Fibroblast of skin of right quadriceps (primary cell): ENCODE results near the gene SRL.

Experiments
- DNase-seq: peaks from one replicate; pipeline ENCODE4 v3.0.0-alpha.2; 2013

The SRL gene

GRCh38 chr16:4198816-4199215, 43.1 kb downstream of the SRL start:
- DNase-seq: no peak

- DNase-seq: no peak
Measured at GRCh38 chr16:4194661-4195060, 47.2 kb downstream of the SRL start.

- no peak for DNase-seq
Measured at GRCh38 chr16:4193920-4194319, 48.0 kb downstream of the SRL start.

GRCh38 chr16:4192206-4192605, 49.7 kb downstream of the SRL start:
- DNase-seq: no peak

GRCh38 chr16:4190712-4191333, 51.1 kb downstream of the SRL start:
- no peak for DNase-seq

- no peak for DNase-seq
Measured at GRCh38 chr16:4190086-4190485, 51.8 kb downstream of the SRL start.

- DNase-seq: no peak
Measured at GRCh38 chr16:4184038-4184702, 57.7 kb downstream of the SRL start.

GRCh38 chr16:4183237-4184037, 58.4 kb downstream of the SRL start:
- peak; percentile 91 for DNase-seq

GRCh38 chr16:4182581-4183236, 59.2 kb downstream of the SRL start:
- no peak for DNase-seq

- no peak for DNase-seq
Measured at GRCh38 chr16:4180511-4180910, 61.4 kb downstream of the SRL start.

GRCh38 chr16:4179763-4180260, 62.1 kb downstream of the SRL start:
- no peak for DNase-seq

- DNase-seq: peak; percentile 14
Measured at GRCh38 chr16:4179020-4179419, 62.9 kb downstream of the SRL start.

GRCh38 chr16:4178468-4179010, 63.3 kb downstream of the SRL start:
- DNase-seq: no peak

- DNase-seq: peak; percentile 34
Measured at GRCh38 chr16:4176906-4177417, 64.9 kb downstream of the SRL start.

GRCh38 chr16:4175849-4176248, 66.0 kb downstream of the SRL start:
- DNase-seq: peak; percentile 37

GRCh38 chr16:4172070-4172469, 69.8 kb downstream of the SRL start:
- peak; percentile 76 for DNase-seq

GRCh38 chr16:4169415-4169814, 72.5 kb downstream of the SRL start:
- no peak for DNase-seq

GRCh38 chr16:4166821-4167220, 75.1 kb downstream of the SRL start:
- DNase-seq: no peak

- no peak for DNase-seq
Measured at GRCh38 chr16:4160658-4161430, 81.0 kb downstream of the SRL start.

- peak; percentile 35 for DNase-seq
Measured at GRCh38 chr16:4159726-4160125, 82.2 kb downstream of the SRL start.

GRCh38 chr16:4158143-4159093, 83.5 kb downstream of the SRL start:
- no peak for DNase-seq
